ENCODE measurements around the gene SMAGP. TPM values are rescaled to one million over a fixed set of nuclear protein-coding genes. Genes with fewer than 3 reads are reported as not detected.

Gene SMAGP
- total RNA-seq, 1 experiment from 2014 or later = 11.6 TPM

GRCh38 chr12:51219322-51219721 lies 50.9 kb downstream of the SMAGP start:
- peak overlapping the region; percentile 65 for H3K27ac Mint-ChIP-seq
- no peaks in the 10 kb centered on the region for H3K9me3 Mint-ChIP-seq
- peaks cover 2% of the 10 kb centered on the region; the same call in 1 of the 2 replicates for H3K36me3 Mint-ChIP-seq
- H3K4me3 Mint-ChIP-seq = peak overlapping the region; percentile 70
- ChIA-PET CTCF (interaction anchor here (1.0 to 3.0 kb wide), 6 partner anchors 10 to 454 kb away, joined by 3 to 23 read pairs (median 9); partner anchors contain the start of genes DAZAP2 and SLC11A2), POLR2A (interaction anchor here (1.4 to 2.5 kb wide), 3 partner anchors 19 to 136 kb away, joined by 3 to 24 read pairs (median 19); partner anchors contain the start of genes CSRNP2, DAZAP2 and SMAGP)
- peaks cover 18% of the 10 kb centered on the region for H3K4me1 Mint-ChIP-seq
- no peak for ATAC-seq
- TF ChIP-seq E2F1 (CRISPR knock-in tag; IDR thresholded peaks at IDR 0.05) (no peak), NR3C1 (CRISPR knock-in tag; conservative IDR thresholded peaks at IDR 0.05; ENCODE audit: low read depth) (no peak), NFATC4 (CRISPR knock-in tag; IDR thresholded peaks at IDR 0.05) (no peak), ZNF232 (CRISPR knock-in tag; IDR thresholded peaks at IDR 0.05) (no peak), TCF7 (CRISPR knock-in tag; IDR thresholded peaks at IDR 0.05; ENCODE audit: low read depth) (no peak), SMAD3 (CRISPR knock-in tag; IDR thresholded peaks at IDR 0.05; ENCODE audit: borderline replicate concordance) (no peak), KAT7 (CRISPR knock-in tag; IDR thresholded peaks at IDR 0.05; ENCODE audit: borderline replicate concordance) (no peak), ERG (CRISPR knock-in tag; IDR thresholded peaks at IDR 0.05) (no peak), HMGA2 (CRISPR knock-in tag; IDR thresholded peaks at IDR 0.05) (no peak), EMX1 (CRISPR knock-in tag; IDR thresholded peaks at IDR 0.05) (no peak), ELF4 (CRISPR knock-in tag; IDR thresholded peaks at IDR 0.05; ENCODE audit: low read depth) (no peak), E2F4 (CRISPR knock-in tag; IDR thresholded peaks at IDR 0.05; ENCODE audit: borderline replicate concordance, low read depth) (no peak), IRF2 (CRISPR knock-in tag; IDR thresholded peaks at IDR 0.05; ENCODE audit: borderline replicate concordance, low read depth) (no peak), ZNF425 (CRISPR knock-in tag; conservative IDR thresholded peaks at IDR 0.05) (no peak), ZNF671 (CRISPR knock-in tag; IDR thresholded peaks at IDR 0.05) (no peak), MXD4 (CRISPR knock-in tag; IDR thresholded peaks at IDR 0.05; ENCODE audit: borderline replicate concordance) (no peak), TEAD1 (CRISPR knock-in tag; IDR thresholded peaks at IDR 0.05) (no peak), OVOL2 (CRISPR knock-in tag; IDR thresholded peaks at IDR 0.05; ENCODE audit: borderline replicate concordance) (no peak)
- no peak for DNase-seq (ENCODE audit: low spot score)
- no peaks in the 10 kb centered on the region for H3K27me3 Mint-ChIP-seq (ENCODE audit: low read depth)

- ATAC-seq = peak; percentile 39
- peaks cover 18% of the 10 kb centered on the region for H3K4me1 Mint-ChIP-seq
- H3K27ac Mint-ChIP-seq = peak overlapping the region; percentile 54
- peaks cover 3% of the 10 kb centered on the region; the same call in 1 of the 2 replicates for H3K36me3 Mint-ChIP-seq
- no peaks in the 10 kb centered on the region for H3K9me3 Mint-ChIP-seq
- H3K4me3 Mint-ChIP-seq = peak overlapping the region; percentile 70
- POLR2A ChIA-PET = interaction anchor here (0.7 to 2.5 kb wide), 6 partner anchors 13 to 191 kb away, joined by 3 to 24 read pairs (median 4); partner anchors contain the start of genes CSRNP2, DAZAP2 and SMAGP
- peak; percentile 36 for DNase-seq (ENCODE audit: low spot score)
- no peak for TF ChIP-seq ATF3 (CRISPR knock-in tag; conservative IDR thresholded peaks at IDR 0.05)
- TF ChIP-seq E2F1 (CRISPR knock-in tag; IDR thresholded peaks at IDR 0.05) = no peak
- TF ChIP-seq ETV6 (CRISPR knock-in tag; IDR thresholded peaks at IDR 0.05) = no peak
- TF ChIP-seq EMX1 (CRISPR knock-in tag; IDR thresholded peaks at IDR 0.05) = no peak
- TF ChIP-seq ZSCAN18 (CRISPR knock-in tag; IDR thresholded peaks at IDR 0.05) = no peak
- TF ChIP-seq CTCF (IDR thresholded peaks at IDR 0.05) = no peak
- no peak for TF ChIP-seq ZBTB21 (CRISPR knock-in tag; IDR thresholded peaks at IDR 0.05; ENCODE audit: borderline replicate concordance)
- CTCF ChIA-PET = interaction anchor here (0.6 to 3.0 kb wide), 16 partner anchors 11 to 453 kb away, joined by 3 to 23 read pairs (median 4); partner anchors contain the start of genes CSRNP2, DAZAP2 and SLC11A2
- no peaks in the 10 kb centered on the region for H3K27me3 Mint-ChIP-seq (ENCODE audit: low read depth)
Measured at GRCh38 chr12:51218607-51219161, 51.5 kb downstream of the SMAGP start.
